ENCODE data around the gene GCN1.

Gene GCN1

GRCh38 chr12:120095331-120095730, 99.2 kb downstream of the GCN1 start:
- FAIRE-seq (no peak), DNase-seq (ENCODE audit: insufficient read length, low spot score) (no peak)
- no peak for TF ChIP-seq POLR2A (IDR thresholded peaks at IDR 0.05; ENCODE audit: low read depth, low read length)

DNA sequence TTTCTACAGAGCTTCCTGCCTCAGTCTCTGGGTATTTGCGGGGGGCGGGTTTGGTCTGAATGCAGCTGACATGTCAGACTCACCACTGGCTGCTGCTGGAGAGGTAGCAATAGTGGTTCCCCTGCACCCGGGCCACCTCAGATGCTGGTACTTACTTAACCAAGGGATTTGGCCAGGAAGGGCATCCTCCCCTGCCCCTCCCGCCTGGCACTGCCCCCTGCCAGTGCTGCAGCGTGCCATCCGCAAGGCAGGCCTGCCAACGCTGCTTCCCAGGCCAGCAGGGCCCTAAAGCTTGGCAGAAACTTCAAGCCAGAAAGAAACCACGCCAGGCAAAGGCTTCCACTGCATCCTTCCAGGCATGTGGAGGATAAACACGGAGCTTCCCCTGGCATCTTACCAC, 100.0 kb downstream of the GCN1 start:
- DNase-seq (ENCODE audit: insufficient read length, low spot score): no peak
- no peak for FAIRE-seq
- no peak for TF ChIP-seq POLR2A (IDR thresholded peaks at IDR 0.05; ENCODE audit: low read depth, low read length)

DNA sequence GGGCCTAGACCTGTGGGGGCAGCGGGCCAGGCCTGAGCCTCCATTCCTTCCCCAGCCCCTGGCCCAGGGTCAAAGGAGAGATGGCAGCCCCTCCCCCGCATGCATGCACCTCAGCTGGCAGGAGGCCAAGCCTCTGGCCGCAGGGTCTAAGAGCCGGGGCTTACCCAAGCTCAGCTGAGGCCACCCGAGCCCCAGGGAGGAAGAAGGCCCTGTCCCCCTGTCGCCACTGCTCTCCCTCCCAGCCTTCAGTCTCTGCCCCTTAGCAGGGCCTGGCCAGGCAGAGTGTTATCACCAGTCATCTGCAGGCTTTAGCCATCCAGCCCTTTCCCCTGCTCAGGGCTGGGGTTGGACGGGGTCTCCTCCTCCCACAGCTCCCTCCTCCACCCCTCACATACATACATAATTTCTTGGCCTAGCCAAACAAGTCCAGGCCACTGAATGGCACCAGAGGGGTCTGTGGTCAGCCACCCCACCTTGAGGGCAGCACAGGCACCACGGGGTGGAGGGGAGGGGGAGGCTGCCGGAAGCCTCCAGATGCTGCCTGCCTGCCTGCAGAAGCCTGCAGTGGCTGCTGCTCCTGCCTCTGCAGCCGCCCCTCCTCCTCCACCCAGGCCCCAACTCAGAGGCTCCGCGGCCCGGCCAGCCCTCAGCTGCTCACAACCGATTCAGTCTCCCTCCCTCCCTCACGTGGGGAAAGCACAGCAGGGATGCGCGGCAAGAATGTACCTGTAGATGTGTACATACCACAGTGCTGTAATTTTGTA, 100.7 kb downstream of the GCN1 start:
- DNase-seq (ENCODE audit: insufficient read length, low spot score): no peak
- FAIRE-seq: no peak
- TF ChIP-seq POLR2A (IDR thresholded peaks at IDR 0.05; ENCODE audit: low read depth, low read length): no peak

DNA sequence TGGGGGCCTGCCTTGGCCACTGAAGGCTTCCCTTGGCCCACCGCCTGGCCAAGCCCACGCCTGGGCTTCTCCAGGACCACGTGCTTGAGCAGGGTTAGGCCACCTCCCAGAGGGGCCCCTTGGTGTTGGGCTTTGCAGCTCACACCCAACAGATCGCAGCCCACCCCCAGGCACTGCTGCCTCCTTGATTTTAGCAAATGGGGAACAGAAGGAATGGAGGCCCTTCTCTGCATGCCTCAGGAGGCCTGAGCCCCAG, 101.3 kb downstream of the GCN1 start:
- no peak for FAIRE-seq
- TF ChIP-seq POLR2A (IDR thresholded peaks at IDR 0.05; ENCODE audit: low read depth, low read length): no peak
- DNase-seq (ENCODE audit: insufficient read length, low spot score): no peak

GRCh38 chr12:120092551-120093335, 101.8 kb downstream of the GCN1 start:
- DNase-seq (ENCODE audit: insufficient read length, low spot score) (no peak), FAIRE-seq (no peak)
- TF ChIP-seq POLR2A (IDR thresholded peaks at IDR 0.05; ENCODE audit: low read depth, low read length): no peak

DNA sequence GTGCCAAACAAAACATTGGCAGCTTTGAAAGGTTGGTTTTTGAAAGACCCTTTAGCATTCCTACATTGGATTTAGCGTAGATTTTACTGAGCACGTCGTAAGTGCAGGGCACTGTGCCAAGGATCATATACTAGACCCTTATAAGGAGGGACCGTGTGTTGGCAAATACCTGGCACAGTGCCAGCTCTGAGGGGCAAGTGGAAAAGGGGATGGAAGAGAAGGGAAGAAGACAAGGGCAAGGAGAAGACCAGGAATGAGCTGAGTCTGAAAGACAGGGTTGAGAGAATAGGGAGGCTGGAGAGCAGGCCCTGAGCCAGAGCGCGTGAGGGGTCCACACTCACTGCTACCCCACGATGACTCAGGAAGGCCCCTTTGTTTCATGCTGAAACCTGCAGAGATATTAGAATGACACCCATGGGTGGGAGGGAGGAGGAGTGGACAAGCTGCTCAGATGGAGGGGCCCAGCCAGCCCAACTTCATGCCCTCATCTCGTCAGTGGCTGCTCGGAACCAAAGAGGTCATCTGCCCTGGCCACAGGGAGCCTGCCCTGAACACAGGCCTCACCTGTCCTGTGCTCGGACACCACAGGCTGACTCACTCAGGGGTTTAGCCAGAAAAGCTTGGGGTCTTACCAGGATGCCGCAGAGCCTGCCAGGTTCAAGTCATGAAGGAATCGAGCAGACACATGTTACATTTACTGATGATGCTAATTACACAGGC, 103.0 kb downstream of the GCN1 start:
- no peak for FAIRE-seq
- TF ChIP-seq POLR2A (IDR thresholded peaks at IDR 0.05; ENCODE audit: low read depth, low read length): no peak
- DNase-seq (ENCODE audit: insufficient read length, low spot score): no peak

DNA sequence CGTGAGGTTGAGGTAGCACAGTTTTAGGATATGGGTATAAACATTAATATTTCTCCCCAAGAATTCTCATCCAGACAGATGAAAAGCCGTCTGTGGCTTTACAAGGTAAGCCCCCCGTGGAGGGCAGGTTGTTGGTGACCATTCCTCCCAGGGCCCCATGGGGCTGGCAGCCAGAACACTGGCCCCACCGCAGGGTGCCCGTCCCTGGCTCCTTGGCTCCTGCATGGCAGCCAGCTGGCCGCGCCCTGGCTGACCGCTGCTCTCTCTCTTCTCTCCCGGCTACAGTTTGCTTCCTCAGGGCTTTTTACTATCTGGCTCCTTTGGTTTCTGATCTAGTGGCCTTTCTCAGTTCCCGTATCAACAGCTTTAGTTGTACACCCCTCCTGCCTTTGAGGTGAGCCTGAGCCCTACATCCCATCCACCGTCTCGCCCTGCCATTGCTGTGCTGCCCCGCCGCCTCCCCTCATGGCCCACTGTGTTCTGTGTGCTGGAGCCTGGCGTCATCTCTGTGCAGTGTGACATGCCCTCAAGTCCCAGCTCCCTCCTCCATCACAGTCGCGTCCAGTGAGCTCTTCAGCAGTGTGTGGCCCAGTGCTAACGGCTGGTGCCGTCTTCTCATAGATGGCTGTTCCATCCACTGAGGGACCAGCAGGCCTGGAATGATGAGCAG, 103.8 kb downstream of the GCN1 start:
- TF ChIP-seq POLR2A (IDR thresholded peaks at IDR 0.05; ENCODE audit: low read depth, low read length): no peak
- DNase-seq (ENCODE audit: insufficient read length, low spot score) (no peak), FAIRE-seq (no peak)

DNA sequence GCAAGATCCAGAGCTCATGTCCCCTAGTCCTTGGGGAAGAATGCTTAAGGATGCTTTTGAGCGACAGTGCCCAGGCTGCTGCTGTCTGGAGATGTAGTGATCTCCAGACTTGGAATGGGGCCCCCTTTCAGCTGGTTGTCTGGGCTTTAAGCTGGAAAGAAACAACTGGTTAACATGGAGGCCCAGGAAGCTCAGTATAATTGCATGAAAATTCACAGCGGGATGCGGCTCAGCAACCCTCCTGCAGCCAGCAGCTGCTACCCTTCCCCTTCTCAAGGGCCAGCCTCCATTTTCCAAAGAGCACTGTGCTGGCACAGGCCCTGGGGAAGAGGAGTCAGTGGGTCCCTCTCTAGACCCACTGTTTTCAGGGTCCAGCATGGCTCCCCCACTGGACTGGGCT, 104.3 kb downstream of the GCN1 start:
- FAIRE-seq (no peak), DNase-seq (ENCODE audit: insufficient read length, low spot score) (no peak)
- TF ChIP-seq POLR2A (IDR thresholded peaks at IDR 0.05; ENCODE audit: low read depth, low read length): no peak

DNA sequence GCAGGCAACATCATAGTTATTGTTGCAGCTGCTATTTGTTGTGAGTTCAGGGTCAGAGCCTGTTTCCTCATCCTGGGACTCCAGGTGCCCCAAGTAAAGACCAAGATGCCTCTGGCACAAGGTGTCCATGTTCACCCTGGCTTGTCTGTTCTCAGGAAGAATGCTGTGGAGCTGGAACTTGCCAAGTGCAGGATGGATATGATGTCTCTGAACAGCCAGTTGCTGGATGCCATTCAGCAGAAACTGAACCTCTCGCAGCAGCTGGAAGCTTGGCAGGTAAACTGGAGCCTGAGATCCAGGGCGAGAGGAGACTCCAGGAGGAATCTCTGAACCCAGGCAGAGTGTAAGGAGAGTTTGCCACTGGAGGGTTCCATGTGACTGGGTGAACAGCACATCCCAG, 104.7 kb downstream of the GCN1 start:
- TF ChIP-seq POLR2A (IDR thresholded peaks at IDR 0.05; ENCODE audit: low read depth, low read length): no peak
- DNase-seq (ENCODE audit: insufficient read length, low spot score) (no peak), FAIRE-seq (no peak)

DNA sequence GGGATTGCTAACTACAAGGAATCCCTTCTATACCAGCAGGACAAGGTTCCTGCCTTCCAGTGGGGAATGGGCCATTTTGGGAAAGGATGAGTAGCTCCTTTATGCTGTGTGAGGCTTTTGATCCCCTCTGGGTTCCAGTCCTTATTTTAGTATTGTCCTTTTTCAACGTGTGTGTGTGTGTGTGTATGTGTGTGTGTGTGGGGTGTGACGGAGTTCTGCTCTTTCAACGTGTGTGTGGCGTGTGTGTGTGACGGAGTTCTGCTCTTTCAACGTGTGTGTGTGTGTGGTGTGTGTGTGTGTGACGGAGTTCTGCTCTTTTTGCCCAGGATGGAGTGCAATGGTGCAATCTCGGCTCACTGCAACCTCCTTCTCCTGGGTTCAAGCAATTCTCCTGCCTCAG, 105.4 kb downstream of the GCN1 start:
- FAIRE-seq: no peak
- no peak for DNase-seq (ENCODE audit: insufficient read length, low spot score)
- no peak for TF ChIP-seq POLR2A (IDR thresholded peaks at IDR 0.05; ENCODE audit: low read depth, low read length)

GRCh38 chr12:120086801-120087621, 107.5 kb downstream of the GCN1 start:
- FAIRE-seq (peak; percentile 91), DNase-seq (ENCODE audit: insufficient read length, low spot score) (peak; percentile 98)
- TF ChIP-seq POLR2A (IDR thresholded peaks at IDR 0.05; ENCODE audit: low read depth, low read length): peak; percentile 37; the same call in 1 of the 2 replicates

GRCh38 chr12:120085920-120086645, 108.4 kb downstream of the GCN1 start:
- FAIRE-seq: no peak
- TF ChIP-seq POLR2A (IDR thresholded peaks at IDR 0.05; ENCODE audit: low read depth, low read length): no peak
- no peak for DNase-seq (ENCODE audit: insufficient read length, low spot score)

DNA sequence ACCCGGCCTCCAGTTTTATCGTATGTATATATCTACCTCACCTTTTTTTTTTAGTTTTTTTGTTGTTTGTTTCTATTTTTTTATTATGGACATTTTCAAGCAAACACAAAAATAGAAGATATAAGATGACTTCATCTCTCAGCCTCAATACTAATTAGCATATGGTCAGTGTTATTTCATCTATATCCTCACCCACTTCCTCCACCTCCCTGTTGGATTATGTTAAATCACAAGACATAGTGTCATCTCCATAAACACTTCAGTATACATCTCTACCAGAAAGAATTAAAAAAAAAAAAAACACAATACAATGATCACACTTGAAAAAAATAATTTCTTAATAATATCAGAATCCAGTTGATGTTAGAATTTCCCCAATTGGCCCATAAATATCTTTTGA, 112.9 kb downstream of the GCN1 start:
- TF ChIP-seq POLR2A (IDR thresholded peaks at IDR 0.05; ENCODE audit: low read depth, low read length): no peak
- DNase-seq (ENCODE audit: insufficient read length, low spot score): no peak
- no peak for FAIRE-seq
